Testis (tissue), 3 donors: ENCODE results near the gene PHAF1. TPM values are rescaled to one million over a fixed set of nuclear protein-coding genes. Genes with fewer than 3 reads are reported as not detected.

Source experiments
- DNase-seq: peaks from one replicate; pipeline ENCODE4 v3.0.0-alpha.2; 2019
- H3K27ac ChIP-seq, 2 donors: fragments of 200-600 bp; sonication (generic); one replicate each; pipeline ENCODE4 v1.5.1; 2019
- H3K27me3 ChIP-seq: fragments of 200-600 bp; sonication (generic); one replicate; pipeline ENCODE4 v1.5.1; 2019
- H3K36me3 ChIP-seq: fragments of 200-600 bp; sonication (generic); one replicate; pipeline ENCODE4 v1.5.1; 2017; ENCODE audit warnings: low read depth; ENCODE audit errors: missing control alignments
- H3K4me1 ChIP-seq: fragments of 200-600 bp; sonication (generic); one replicate; pipeline ENCODE4 v1.5.1; 2019
- H3K4me3 ChIP-seq, 2 donors: fragments of 200-600 bp; sonication (generic); one replicate each; pipeline ENCODE4 v1.5.1; 2017 to 2019
- H3K9me3 ChIP-seq: fragments of 200-600 bp; sonication (generic); one replicate; pipeline ENCODE4 v1.5.1; 2017
- POLR2A ChIP-seq: fragments of 450-650 bp; IDR thresholded peaks from one replicate; pipeline ENCODE4 v1.6.1; 2017; ENCODE audit warnings: antibody characterized with exemption, mild to moderate bottlenecking, moderate library complexity
- WGBS, 2 donors: methylation state at CpG; one replicate each; pipeline ENCODE4 v1.1.5; 2018; 5-methylcytosine and 5-hydroxymethylcytosine counted together
- intact Hi-C: fragments of 100-400 bp; cut with DNase I; formaldehyde crosslinking; loops from one replicate; pipeline ENCODE4 v1.15.1; 2023; ENCODE audit warnings: low total_unique reads
- polyA plus RNA-seq: library from polyadenylated mRNA; stranded (reverse); fragments of 350-450 nt; fragmentation: Illumina TruSeq; extraction: RNeasy Lipid Tissue Mini Kit (QIAGEN cat#74804); gene quantifications from one replicate; pipeline ENCODE4 v1.2.3, GENCODE V29; 2014; ENCODE audit warnings: low read depth, low replicate concordance; ENCODE audit not compliant: insufficient read depth
- total RNA-seq, 2 donors: library from RNA; depleted of rRNA; stranded (reverse); fragments of >200 nt; gene quantifications; one replicate each; pipeline ENCODE4 v1.2.3, GENCODE V29; 2016
- TF ChIP-seq, protein P1 (sequence below), 3 experiments: fragments of 450-650 bp in 2 of 3; fragments of 200-600 bp in 1 of 3; sonication (generic) in 1 of 3; IDR thresholded peaks; one replicate each; pipeline ENCODE4 v1.5.1; 2016 to 2019; ENCODE audit warnings: antibody characterized with exemption in 3 of 3, mild to moderate bottlenecking in 2 of 3, moderate library complexity in 1 of 3

Gene PHAF1
- total and polyA plus RNA-seq, 3 donors from 2014 or later, result 31.2 to 41.6 (median 32.6) TPM

DNA sequence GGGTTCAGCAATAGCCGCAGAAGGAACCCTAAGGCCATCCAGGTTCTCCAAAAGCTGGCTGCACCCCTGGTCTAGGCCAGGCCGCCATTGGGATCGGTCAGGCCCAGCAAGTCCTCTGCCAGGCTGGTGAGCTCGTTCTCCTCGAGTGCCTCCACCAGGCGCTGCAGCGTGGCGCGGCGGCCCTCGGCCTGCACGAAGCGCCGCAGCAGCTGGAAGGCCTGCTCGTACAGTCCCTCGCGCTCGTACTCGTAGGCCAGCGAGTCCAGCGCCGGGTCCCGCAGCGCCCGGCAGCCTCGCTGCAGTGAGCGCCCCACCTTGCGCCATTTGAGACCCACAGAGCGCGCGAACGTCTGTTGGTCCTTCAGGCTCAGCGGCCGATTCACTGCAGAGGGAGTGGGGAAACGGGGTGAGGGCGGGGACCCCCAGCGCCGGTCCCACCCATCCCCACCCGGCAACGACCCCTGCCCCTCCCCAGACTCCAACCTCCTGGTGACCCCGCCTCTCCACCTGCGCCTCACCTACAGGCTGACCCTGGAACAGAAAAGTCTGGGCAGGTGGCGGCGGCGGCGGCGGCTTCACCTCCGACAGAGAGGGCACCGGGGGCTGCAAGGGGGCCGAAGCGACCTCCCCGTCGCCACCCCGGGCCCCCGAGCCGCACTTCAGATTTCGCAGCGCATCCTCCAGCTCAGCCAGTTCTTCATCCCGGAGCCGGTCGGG, 45.0 kb downstream of the PHAF1 start:
- H3K36me3 ChIP-seq, result no peaks in the 10 kb centered on the region
- H3K4me3 ChIP-seq, result peak overlapping the region; percentile 29 to 50
- H3K27me3 ChIP-seq, result no peaks in the 10 kb centered on the region
- no peak for DNase-seq
- intact Hi-C loops, result loop anchor here (5.0 kb wide), 1 partner anchor 177 kb away; no protein-coding TSS in a partner anchor
- peaks cover 16% of the 10 kb centered on the region for H3K4me1 ChIP-seq
- H3K9me3 ChIP-seq, result no peaks in the 10 kb centered on the region
- TF ChIP-seq, protein P1, sequence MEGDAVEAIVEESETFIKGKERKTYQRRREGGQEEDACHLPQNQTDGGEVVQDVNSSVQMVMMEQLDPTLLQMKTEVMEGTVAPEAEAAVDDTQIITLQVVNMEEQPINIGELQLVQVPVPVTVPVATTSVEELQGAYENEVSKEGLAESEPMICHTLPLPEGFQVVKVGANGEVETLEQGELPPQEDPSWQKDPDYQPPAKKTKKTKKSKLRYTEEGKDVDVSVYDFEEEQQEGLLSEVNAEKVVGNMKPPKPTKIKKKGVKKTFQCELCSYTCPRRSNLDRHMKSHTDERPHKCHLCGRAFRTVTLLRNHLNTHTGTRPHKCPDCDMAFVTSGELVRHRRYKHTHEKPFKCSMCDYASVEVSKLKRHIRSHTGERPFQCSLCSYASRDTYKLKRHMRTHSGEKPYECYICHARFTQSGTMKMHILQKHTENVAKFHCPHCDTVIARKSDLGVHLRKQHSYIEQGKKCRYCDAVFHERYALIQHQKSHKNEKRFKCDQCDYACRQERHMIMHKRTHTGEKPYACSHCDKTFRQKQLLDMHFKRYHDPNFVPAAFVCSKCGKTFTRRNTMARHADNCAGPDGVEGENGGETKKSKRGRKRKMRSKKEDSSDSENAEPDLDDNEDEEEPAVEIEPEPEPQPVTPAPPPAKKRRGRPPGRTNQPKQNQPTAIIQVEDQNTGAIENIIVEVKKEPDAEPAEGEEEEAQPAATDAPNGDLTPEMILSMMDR (IDR thresholded peaks at IDR 0.05), result no peak
- no peak for TF ChIP-seq POLR2A
- H3K27ac ChIP-seq, result no peak overlapping the region
- WGBS, 2 donors, result 32 to 36% methylated on average over 18 to 51 of the region's 61 CpGs

DNA sequence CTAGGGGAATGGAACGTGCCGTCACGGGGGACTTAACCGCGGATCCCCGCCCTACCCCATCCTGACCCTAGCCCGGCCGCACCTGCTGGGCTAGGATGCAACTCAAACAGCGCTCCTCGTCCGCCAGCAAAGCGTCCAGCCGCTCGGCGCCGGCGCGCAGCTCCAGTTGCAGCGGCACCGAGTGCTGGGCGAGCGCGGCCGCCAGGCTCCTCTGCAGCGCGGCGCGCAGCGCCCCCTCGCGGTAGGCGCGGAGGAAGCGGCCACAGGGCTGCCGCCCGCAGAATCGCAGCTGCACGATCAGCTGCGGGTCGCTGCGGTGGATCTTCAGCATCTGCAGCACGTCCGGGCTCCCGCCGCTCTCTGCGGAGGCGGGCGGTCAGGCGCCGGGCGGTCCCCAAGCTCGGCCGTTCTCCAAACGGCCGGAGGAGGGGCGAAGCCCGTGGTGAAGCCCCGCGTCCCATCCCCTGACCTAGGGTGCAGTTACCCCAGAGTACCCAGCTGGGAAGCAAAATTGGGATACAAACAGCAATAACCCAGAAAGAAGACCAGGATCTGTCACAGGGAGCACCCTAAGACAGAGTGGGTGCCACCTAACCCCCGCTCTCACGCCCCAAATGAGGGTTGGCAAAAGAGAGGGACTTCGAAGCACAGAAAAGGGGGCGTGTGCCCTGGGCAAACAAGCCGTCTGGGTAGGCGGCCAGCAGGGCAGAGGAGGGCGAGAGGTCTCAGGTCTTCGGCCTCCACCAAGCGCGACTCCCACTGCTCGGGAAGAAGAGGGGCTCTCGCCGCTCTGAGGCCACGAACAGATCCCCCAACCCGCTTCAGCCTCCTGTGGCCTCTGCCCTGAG, 45.8 kb downstream of the PHAF1 start:
- DNase-seq, result peak; percentile 80
- 13 to 36% methylated on average over 15 to 53 of the region's 74 CpGs for WGBS, 2 donors
- intact Hi-C loops, result loop anchor here (5.0 kb wide), 1 partner anchor 178 kb away; no protein-coding TSS in a partner anchor
- TF ChIP-seq, protein P1 (IDR thresholded peaks at IDR 0.05), result peak; percentile 97 to 98 (median 98)
- TF ChIP-seq POLR2A, result no peak
- Histone ChIP-seq H3K4me3 (peak overlapping the region; percentile 29 to 50), H3K9me3 (no peaks in the 10 kb centered on the region), H3K4me1 (peaks cover 16% of the 10 kb centered on the region), H3K27ac (no peak overlapping the region), H3K27me3 (no peaks in the 10 kb centered on the region), H3K36me3 (no peaks in the 10 kb centered on the region)

DNA sequence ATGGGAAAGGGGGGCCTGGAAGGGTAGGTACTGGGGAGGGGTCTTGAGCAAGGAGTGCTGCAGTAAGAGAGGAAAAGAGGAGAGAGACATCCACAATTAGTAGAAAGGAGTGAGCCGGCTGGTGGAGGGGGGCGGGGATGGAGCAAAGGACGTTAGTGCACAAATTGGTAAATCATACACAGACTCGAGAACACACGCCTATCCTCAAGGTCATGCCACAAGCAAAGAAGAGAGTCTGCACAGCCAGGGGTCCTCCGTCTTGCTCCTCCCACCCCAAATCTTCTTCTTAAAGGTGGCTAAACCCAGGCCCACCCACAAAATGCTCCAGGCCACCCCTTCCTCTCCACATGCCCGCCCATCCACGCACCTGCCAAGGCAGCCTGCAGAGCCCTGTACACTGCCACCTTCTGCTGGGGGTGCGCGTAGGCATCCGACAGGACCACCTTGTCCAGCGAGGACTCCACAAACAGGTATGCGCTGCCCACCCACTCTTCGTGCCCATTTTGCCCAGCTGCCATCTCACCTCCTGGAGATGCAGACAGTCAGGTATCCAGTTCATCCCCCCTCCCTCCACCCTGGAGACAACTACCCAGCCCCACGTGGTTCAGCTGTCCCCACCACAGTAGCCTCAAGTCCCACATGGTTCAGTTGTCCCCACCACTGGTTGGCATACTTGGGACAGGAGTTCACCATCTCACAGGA, 46.6 kb downstream of the PHAF1 start:
- Histone ChIP-seq H3K4me1 (peaks cover 17% of the 10 kb centered on the region), H3K27me3 (no peaks in the 10 kb centered on the region), H3K36me3 (no peaks in the 10 kb centered on the region), H3K4me3 (no peak overlapping the region), H3K9me3 (no peaks in the 10 kb centered on the region), H3K27ac (no peak overlapping the region)
- no peak for TF ChIP-seq POLR2A
- TF ChIP-seq, protein P1 (IDR thresholded peaks at IDR 0.05), result no peak
- DNase-seq, result no peak
- intact Hi-C loops, result loop anchor here (5.0 kb wide), 1 partner anchor 179 kb away; no protein-coding TSS in a partner anchor
- WGBS, 2 donors, result 57 to 72% methylated on average over 14 to 15 of the region's 15 CpGs

DNA sequence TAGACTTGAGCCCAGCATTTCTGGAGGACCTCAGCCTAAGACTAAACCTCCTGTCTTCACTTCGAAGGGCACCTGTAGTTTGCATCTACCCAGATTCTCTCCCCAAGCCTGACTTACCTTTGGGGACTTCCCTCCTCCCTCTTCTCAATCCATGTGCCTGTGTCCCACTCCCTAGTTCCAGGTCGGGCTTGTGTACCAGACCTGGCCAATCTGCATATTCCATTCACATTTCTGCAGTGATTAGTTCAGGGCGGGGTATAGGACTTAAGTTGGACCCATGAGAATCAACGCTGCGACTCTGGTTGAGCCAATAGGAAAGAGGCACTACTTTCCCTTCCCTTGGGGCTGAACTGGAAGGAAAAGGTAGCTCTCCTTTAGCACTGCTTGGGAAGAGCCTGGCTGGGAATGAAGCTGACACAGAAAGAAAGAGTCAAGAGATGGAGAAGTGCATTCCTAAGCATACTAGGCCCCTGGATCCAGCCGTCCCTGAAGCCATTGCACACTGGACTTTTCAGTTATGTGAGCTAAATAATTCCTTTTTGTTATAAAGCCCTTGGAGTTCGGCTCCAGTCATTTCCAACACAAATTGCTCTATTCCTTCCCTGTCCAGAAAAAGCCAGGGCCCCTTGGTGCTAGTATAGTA, 47.5 kb downstream of the PHAF1 start:
- intact Hi-C loops, result loop anchor here (5.0 kb wide), 1 partner anchor 180 kb away; no protein-coding TSS in a partner anchor
- no peak for DNase-seq

More for the DNA sequence above, 47.5 kb downstream of the PHAF1 start:
- Histone ChIP-seq H3K4me3 (no peak overlapping the region), H3K9me3 (no peaks in the 10 kb centered on the region), H3K27me3 (no peaks in the 10 kb centered on the region), H3K36me3 (no peaks in the 10 kb centered on the region), H3K27ac (no peak overlapping the region), H3K4me1 (peaks cover 16% of the 10 kb centered on the region)
- TF ChIP-seq POLR2A, result no peak
- TF ChIP-seq, protein P1 (IDR thresholded peaks at IDR 0.05), result no peak
- 57 to 69% methylated on average over 7 of the region's 7 CpGs for WGBS, 2 donors
